ENCODE results near the gene RPL35A. TPM values are rescaled to one million over a fixed set of nuclear protein-coding genes. Genes with fewer than 3 reads are reported as not detected.
"Not testable (repeated sequence)": the region's sequence is repeated elsewhere in the genome, so short reads cannot be mapped to it uniquely, and the experiment has no call there.

RPL35A gene
- total and polyA plus RNA-seq, 2 of the 4 experiments (the other 2 are of a cell fraction), result 906 to 1,064 TPM

DNA sequence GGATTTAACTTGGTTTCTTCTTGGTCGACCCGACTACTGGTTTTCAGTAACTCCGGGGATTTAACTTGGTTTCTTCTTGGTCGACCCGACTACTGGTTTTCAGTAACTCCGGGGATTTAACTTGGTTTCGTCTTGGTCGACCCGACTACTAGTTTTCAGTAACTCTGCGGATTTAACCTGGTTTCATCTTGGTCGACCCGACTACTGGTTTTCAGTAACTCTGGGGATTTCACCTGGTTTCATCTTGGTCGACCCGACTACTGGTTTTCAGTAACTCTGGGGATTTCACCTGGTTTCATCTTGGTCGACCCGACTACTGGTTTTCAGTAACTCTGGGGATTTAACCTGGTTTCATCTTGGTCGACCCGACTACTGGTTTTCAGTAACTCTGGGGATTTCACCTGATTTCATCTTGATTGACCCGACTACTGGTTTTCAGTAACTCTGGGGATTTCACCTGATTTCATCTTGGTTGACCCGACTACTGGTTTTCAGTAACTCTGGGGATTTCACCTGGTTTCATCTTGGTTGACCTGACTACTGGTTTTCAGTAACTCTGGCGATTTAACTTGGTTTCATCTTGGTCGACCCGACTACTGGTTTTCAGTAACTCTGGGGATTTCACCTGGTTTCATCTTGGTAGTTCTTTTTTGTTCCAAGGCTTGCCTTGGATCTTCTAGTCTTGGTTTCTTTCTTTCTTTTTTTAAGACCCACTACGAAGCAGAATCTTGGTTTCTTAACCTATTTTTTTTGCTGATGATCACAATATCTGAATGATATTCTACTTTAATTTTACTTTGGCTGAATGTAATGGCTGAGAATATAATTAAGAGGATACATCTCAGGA is 28.3 kb upstream of the RPL35A start:
- BruUV-seq (replicated peaks); dilution Hi-C loops (cut with HindIII; ENCODE audit: low sequenced_read_pairs, unreplicated experiment); CTCF ChIA-PET: not testable (repeated sequence)

More for the DNA sequence above, 28.3 kb upstream of the RPL35A start:
- H3K36me3 ChIP-seq (ENCODE audit: control insufficient read depth, insufficient read depth, low read length); H2AFZ ChIP-seq (replicated peaks; ENCODE audit: low read length, poor library complexity); H4K5ac ChIP-seq (ENCODE audit: low read depth, low read length); H2BK120ac ChIP-seq (ENCODE audit: low read depth, low read length); H3K9ac ChIP-seq (ENCODE audit: low read depth, low read length); H2BK20ac ChIP-seq (ENCODE audit: low read depth, low read length); H3K9me1 ChIP-seq (ENCODE audit: insufficient read depth, low read length); H3K9me3 ChIP-seq (ENCODE audit: control insufficient read depth, insufficient read depth, low read length); DNase-seq; H2AK9ac ChIP-seq (replicated peaks; ENCODE audit: low read depth, low read length, poor library complexity); H3K18ac ChIP-seq (ENCODE audit: low read depth, low read length); H4K91ac ChIP-seq (ENCODE audit: insufficient read depth, low read depth, low read length); H3K27me3 ChIP-seq (ENCODE audit: control insufficient read depth, insufficient read depth, low read length); H2BK15ac ChIP-seq (ENCODE audit: low read depth, low read length); H3K56ac ChIP-seq (ENCODE audit: extremely low read depth, insufficient read depth, low read length); in situ Hi-C loops (cut with MboI; ENCODE audit: low sequenced_read_pairs); H3K14ac ChIP-seq (replicated peaks; ENCODE audit: low read depth, low read length); H4K8ac ChIP-seq (ENCODE audit: low read depth in 2 of 2, low read length in 2 of 2); H3K4me3 ChIP-seq (ENCODE audit: insufficient read depth, low read depth, low read length); H3K4me2 ChIP-seq (ENCODE audit: low read depth, low read length); H3K79me1 ChIP-seq (ENCODE audit: low read depth in 1 of 2, low read length in 2 of 2); H2AK5ac ChIP-seq (ENCODE audit: low read depth, low read length); H2BK5ac ChIP-seq (ENCODE audit: low read depth, low read length, poor library complexity, severe bottlenecking); H3K27ac ChIP-seq (ENCODE audit: insufficient read depth, low read length); ATAC-seq (ENCODE audit: low read depth); H4K20me1 ChIP-seq (ENCODE audit: insufficient read depth, low read length); H3K23ac ChIP-seq (ENCODE audit: low read depth, low read length); intact Hi-C loops (cut with micrococcal nuclease); POLR2A ChIA-PET (ENCODE audit: unreplicated experiment); H3K4me1 ChIP-seq (ENCODE audit: control insufficient read depth, insufficient read depth, low read length); H3K4ac ChIP-seq (ENCODE audit: low read depth, low read length): not testable (repeated sequence)
- 88% methylated on average over 9 of the region's 24 CpGs; no CpG with 5 or more reads in 1 of the 2 experiments for WGBS, 2 experiments (ENCODE audit: extremely low coverage in 2 of 2, insufficient read length in 1 of 2)
